GM19193 (cell line): ENCODE measurements around the gene CELF2.

Experiments used
- POLR2A ChIP-seq: IDR thresholded peaks from 4 replicates; pipeline ENCODE4 v1.6.1; 2011; ENCODE audit not compliant: insufficient read depth, insufficient read length; ENCODE audit errors: extremely low read depth

CELF2 gene

GRCh38 chr10:11381511-11381910 lies 363.8 kb downstream of the CELF2 start:
- no peak for TF ChIP-seq POLR2A

- TF ChIP-seq POLR2A: no peak
Observed at GRCh38 chr10:11382187-11382586, 364.5 kb downstream of the CELF2 start.

- TF ChIP-seq POLR2A: no peak
Observed at GRCh38 chr10:11386044-11386443, 368.4 kb downstream of the CELF2 start.
